CD4-positive, alpha-beta memory T cell (primary cell): ENCODE measurements around the gene ITGA6. TPM values are rescaled to one million over a fixed set of nuclear protein-coding genes. Genes with fewer than 3 reads are reported as not detected.

ENCODE experiments used
- CTCF ChIA-PET: fragments of 350-600 bp; sonication (Branson Sonifier 250); formaldehyde crosslinking; loops from one replicate; lab custom pipeline; 2021; ENCODE audit warnings: inconsistent platforms; ENCODE audit not compliant: partially characterized antibody; lab: Charles Lee
- POLR2A ChIA-PET: fragments of 350-600 bp; sonication (Branson Sonifier 250); formaldehyde crosslinking; loops from one replicate; lab custom pipeline; 2021; ENCODE audit not compliant: partially characterized antibody; lab: Charles Lee
- DNase-seq, 5 donors: peaks; one replicate each; pipeline versions ENCODE4 v3.0.0 to v3.0.0-alpha.2; 2020 to 2022; ENCODE audit warnings: mixed read lengths in 1 of 5
- H3K27ac ChIP-seq: one replicate; pipeline ENCODE4 v1.7.0; 2013; ENCODE audit warnings: low read depth, low read length
- H3K27me3 ChIP-seq: 2 replicates; pipeline ENCODE4 v1.7.0; 2013; ENCODE audit warnings: mild to moderate bottlenecking, low read length, moderate library complexity; ENCODE audit not compliant: insufficient read depth
- H3K36me3 ChIP-seq: 2 replicates; pipeline ENCODE4 v1.7.0; 2013; ENCODE audit warnings: mild to moderate bottlenecking, low read length, moderate library complexity; ENCODE audit not compliant: insufficient read depth
- H3K4me1 ChIP-seq: 2 replicates; pipeline ENCODE4 v1.7.0; 2013; ENCODE audit warnings: mild to moderate bottlenecking, low read length, moderate library complexity; ENCODE audit not compliant: insufficient read depth
- H3K4me3 ChIP-seq, 2 donors: one replicate each; pipeline ENCODE4 v1.7.0; 2013; ENCODE audit warnings: low read length in 2 of 2, mild to moderate bottlenecking in 1 of 2
- H3K9me3 ChIP-seq, 2 donors: one replicate each; pipeline ENCODE4 v1.7.0; 2013; ENCODE audit warnings: low read length in 2 of 2, control low read depth in 1 of 2; ENCODE audit not compliant: control insufficient read depth in 1 of 2
- H3K27ac Mint-ChIP-seq, 7 donors: one replicate each; pipeline ENCODE4 v1.8.0; 2020 to 2021; ENCODE audit warnings: mixed read lengths in 7 of 7, mild to moderate bottlenecking in 6 of 7, inconsistent platforms in 3 of 7, moderate library complexity in 3 of 7
- H3K27me3 Mint-ChIP-seq, 2 donors: one replicate each; pipeline ENCODE4 v1.8.0; 2020 to 2021; ENCODE audit warnings: mixed read lengths in 2 of 2
- H3K36me3 Mint-ChIP-seq, 2 donors: one replicate each; pipeline ENCODE4 v1.8.0; 2020 to 2021; ENCODE audit warnings: mixed read lengths in 2 of 2, inconsistent platforms in 1 of 2, mild to moderate bottlenecking in 1 of 2
- H3K4me1 Mint-ChIP-seq, 4 donors: one replicate each; pipeline ENCODE4 v1.8.0; 2020 to 2021; ENCODE audit warnings: mixed read lengths in 4 of 4, mild to moderate bottlenecking in 1 of 4
- H3K4me3 Mint-ChIP-seq, 8 donors: one replicate each; pipeline ENCODE4 v1.8.0; 2020 to 2021; ENCODE audit warnings: mixed read lengths in 8 of 8, mild to moderate bottlenecking in 7 of 8, moderate library complexity in 6 of 8, inconsistent platforms in 3 of 8
- H3K9me3 Mint-ChIP-seq, 8 donors: one replicate each; pipeline ENCODE4 v1.8.0; 2020 to 2021; ENCODE audit warnings: mixed read lengths in 8 of 8, mild to moderate bottlenecking in 5 of 8, inconsistent platforms in 3 of 8, moderate library complexity in 1 of 8
- intact Hi-C: fragments of 100-400 bp; cut with micrococcal nuclease; formaldehyde crosslinking; loops from one replicate; pipeline ENCODE4 v1.15.1; 2023
- polyA plus RNA-seq, 2 donors: library from polyadenylated mRNA; unstranded; fragments of 300-500 nt; fragmentation: Illumina TruSeq; gene quantifications; one replicate each; pipeline ENCODE4 v1.2.3, GENCODE V29; 2021
- total RNA-seq, 2 experiments: library from RNA; stranded (reverse); gene quantifications; one replicate each; pipeline ENCODE4 v1.2.3, GENCODE V29; 2021

Gene ITGA6
- total and polyA plus RNA-seq, 4 experiments from 2014 or later, result 58.3 to 73.6 (median 66.5) TPM

DNA sequence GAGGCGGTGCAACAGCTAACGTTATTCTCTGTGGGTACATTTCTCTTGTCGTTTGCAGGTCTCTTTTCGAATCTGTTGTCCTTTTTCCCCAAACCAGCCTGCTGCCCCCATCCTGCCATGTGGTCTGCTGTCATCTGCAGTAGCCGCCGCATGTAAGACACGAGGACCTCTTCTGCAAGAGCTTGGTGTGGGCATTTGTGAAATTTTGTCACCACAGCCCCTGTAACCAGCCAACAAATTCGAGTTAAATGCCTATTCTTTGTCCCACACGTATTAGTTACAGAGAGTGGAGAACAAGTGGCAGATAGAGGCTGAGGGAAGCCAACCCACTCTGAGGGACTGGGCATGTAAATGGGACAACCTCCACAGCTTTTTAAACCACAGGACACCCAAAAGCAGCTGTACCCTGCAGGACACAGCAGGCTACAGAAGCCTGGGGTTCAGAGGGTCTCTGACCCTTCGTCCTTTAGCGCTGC, 35.0 kb downstream of the ITGA6 start:
- H3K4me1 ChIP-seq, result peaks cover 86% of the 10 kb centered on the region
- peak overlapping the region; percentile 83 to 99 (median 91) for H3K27ac Mint-ChIP-seq
- intact Hi-C loops, result loop anchor here (1.0 to 10.0 kb wide), 8 partner anchors 34 to 775 kb away; partner anchors contain the start of genes DLX2, DYNC1I2 and HAT1
- no peaks in the 10 kb centered on the region for H3K9me3 ChIP-seq
- peak overlapping the region; percentile 50 for H3K27ac ChIP-seq
- peaks cover 76 to 93% (median 81%) of the 10 kb centered on the region in 4 donors for H3K4me1 Mint-ChIP-seq
- POLR2A ChIA-PET, result interaction anchor here (0.7 to 12.8 kb wide), 22 partner anchors 10 to 540 kb away, joined by 3 to 449 read pairs (median 6); partner anchors contain the start of genes DLX2, HAT1, ITGA6 and METAP1D
- H3K9me3 Mint-ChIP-seq, result no peaks in the 10 kb centered on the region
- CTCF ChIA-PET, result interaction anchor here (0.5 to 15.1 kb wide), 60 partner anchors 11 to 774 kb away, joined by 3 to 1033 read pairs (median 5); partner anchors contain the start of genes DLX2, HAT1 and ITGA6
- DNase-seq, result peak in 4 of 5 donors; percentile 29 to 54 (median 39)
- no peaks in the 10 kb centered on the region for H3K27me3 Mint-ChIP-seq
- H3K4me3 Mint-ChIP-seq, result peak overlapping the region; percentile 85 to 94 (median 87)
- peak overlapping the region; percentile 34 to 48 for H3K4me3 ChIP-seq
- no peaks in the 10 kb centered on the region for H3K27me3 ChIP-seq
- no peaks in the 10 kb centered on the region for H3K36me3 ChIP-seq
- peaks cover 17 to 18% of the 10 kb centered on the region in 2 donors for H3K36me3 Mint-ChIP-seq

DNA sequence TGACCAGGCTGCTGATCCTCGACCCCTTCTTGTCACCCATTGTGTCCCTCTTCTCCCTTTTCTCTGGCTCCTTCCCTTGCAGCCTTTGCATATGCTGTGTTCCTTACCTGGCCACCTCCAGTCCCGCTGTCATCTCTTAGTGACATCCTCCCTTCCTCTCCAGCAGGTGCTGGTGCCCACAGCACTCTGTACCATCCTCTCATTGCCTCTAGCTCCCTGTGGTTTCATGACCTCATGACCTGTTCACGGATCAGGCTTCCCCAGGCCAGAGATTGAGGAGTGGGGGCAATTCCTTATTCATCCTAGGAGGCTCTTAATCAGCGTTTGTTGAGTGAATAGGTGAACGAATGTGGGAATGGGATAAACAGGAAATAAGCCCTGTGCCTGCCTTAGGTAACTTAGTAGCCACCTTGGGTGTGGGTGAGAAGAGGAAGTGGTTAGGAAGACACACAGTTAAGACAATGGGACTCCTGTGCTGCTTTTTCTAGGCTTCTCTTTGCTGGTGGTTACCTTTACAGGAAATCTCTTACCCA, 35.5 kb downstream of the ITGA6 start:
- H3K27me3 ChIP-seq, result no peaks in the 10 kb centered on the region
- H3K27me3 Mint-ChIP-seq, result no peaks in the 10 kb centered on the region
- POLR2A ChIA-PET, result interaction anchor here (0.8 to 12.8 kb wide), 15 partner anchors 11 to 480 kb away, joined by 3 to 449 read pairs (median 11); partner anchors contain the start of genes DLX2, ITGA6 and PDK1
- peak overlapping the region; percentile 83 to 99 (median 91) for H3K27ac Mint-ChIP-seq
- CTCF ChIA-PET, result interaction anchor here (0.5 to 15.1 kb wide), 46 partner anchors 10 to 774 kb away, joined by 3 to 1033 read pairs (median 6); partner anchors contain the start of genes DLX2, HAT1 and ITGA6
- peak; percentile 81 to 87 (median 84) for DNase-seq
- peaks cover 16 to 20% of the 10 kb centered on the region in 2 donors for H3K36me3 Mint-ChIP-seq
- H3K27ac ChIP-seq, result peak overlapping the region; percentile 50
- H3K36me3 ChIP-seq, result no peaks in the 10 kb centered on the region
- H3K9me3 Mint-ChIP-seq, result no peaks in the 10 kb centered on the region
- H3K9me3 ChIP-seq, result no peaks in the 10 kb centered on the region
- H3K4me3 ChIP-seq, result peak overlapping the region; percentile 34 to 48
- H3K4me3 Mint-ChIP-seq, result peak overlapping the region; percentile 85 to 94 (median 87)
- H3K4me1 ChIP-seq, result peaks cover 81% of the 10 kb centered on the region
- H3K4me1 Mint-ChIP-seq, result peaks cover 71 to 88% (median 76%) of the 10 kb centered on the region in 4 donors
- intact Hi-C loops, result loop anchor here (1.0 to 10.0 kb wide), 8 partner anchors 35 to 776 kb away; partner anchors contain the start of genes DLX2, DYNC1I2 and HAT1

DNA sequence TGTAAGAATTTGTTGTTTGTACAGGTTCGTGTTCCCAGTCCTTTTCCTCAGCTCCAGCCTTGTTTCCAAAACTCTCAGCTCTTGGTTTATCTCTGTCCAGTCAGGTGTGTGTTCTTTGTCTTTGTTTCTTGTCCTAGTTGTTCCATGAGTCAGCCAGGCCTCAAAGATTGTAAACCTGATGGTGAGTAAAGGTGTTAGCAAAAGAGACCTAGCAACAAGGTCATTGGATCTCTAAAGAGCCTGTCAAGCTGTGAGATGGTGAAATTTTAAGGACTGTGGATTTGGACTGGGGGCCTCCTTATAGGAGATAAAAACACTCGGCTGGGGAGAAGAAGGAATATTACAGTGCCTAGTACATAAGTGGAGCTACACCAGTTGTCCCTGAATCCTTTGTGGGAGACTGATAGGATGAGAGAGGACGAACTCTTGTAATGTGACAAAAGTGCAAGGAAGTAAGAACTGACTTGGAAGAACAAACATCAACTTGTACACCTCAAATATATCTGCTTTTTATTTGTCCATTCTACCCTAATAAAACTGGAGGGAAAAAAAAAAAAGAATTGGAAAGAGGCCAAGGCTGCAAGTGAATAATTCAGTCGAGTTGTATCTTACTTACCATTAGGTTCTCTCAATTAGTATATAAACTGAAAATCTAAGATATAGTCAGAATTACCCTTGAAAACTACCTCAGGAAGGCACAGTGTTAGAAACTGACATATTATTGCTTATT, 37.2 kb downstream of the ITGA6 start:
- peaks cover 30 to 35% of the 10 kb centered on the region in 2 donors for H3K36me3 Mint-ChIP-seq
- intact Hi-C loops, result loop anchor here (1.0 to 10.0 kb wide), 12 partner anchors 20 to 890 kb away; partner anchors contain the start of genes DYNC1I2 and HAT1
- peaks cover 56 to 74% (median 63%) of the 10 kb centered on the region in 4 donors for H3K4me1 Mint-ChIP-seq
- H3K9me3 Mint-ChIP-seq, result no peaks in the 10 kb centered on the region
- DNase-seq, result no peak
- H3K27me3 ChIP-seq, result no peaks in the 10 kb centered on the region
- peak overlapping the region in 1 of 2 donors; percentile 1 for H3K4me3 ChIP-seq
- POLR2A ChIA-PET, result interaction anchor here (1.0 to 12.8 kb wide), 6 partner anchors 17 to 379 kb away, joined by 3 to 449 read pairs (median 21); partner anchors contain the start of genes DLX1 and ITGA6
- no peaks in the 10 kb centered on the region for H3K9me3 ChIP-seq
- no peaks in the 10 kb centered on the region for H3K36me3 ChIP-seq
- no peaks in the 10 kb centered on the region for H3K27me3 Mint-ChIP-seq
- CTCF ChIA-PET, result interaction anchor here (1.1 to 15.1 kb wide), 12 partner anchors 9 to 891 kb away, joined by 3 to 1033 read pairs (median 9); partner anchors contain the start of gene ITGA6
- H3K4me1 ChIP-seq, result peaks cover 65% of the 10 kb centered on the region
- H3K27ac ChIP-seq, result peak overlapping the region; percentile 50
- peak overlapping the region; percentile 83 to 97 (median 91) for H3K27ac Mint-ChIP-seq
- peak overlapping the region in 7 of 8 donors; percentile 55 to 94 (median 89) for H3K4me3 Mint-ChIP-seq

DNA sequence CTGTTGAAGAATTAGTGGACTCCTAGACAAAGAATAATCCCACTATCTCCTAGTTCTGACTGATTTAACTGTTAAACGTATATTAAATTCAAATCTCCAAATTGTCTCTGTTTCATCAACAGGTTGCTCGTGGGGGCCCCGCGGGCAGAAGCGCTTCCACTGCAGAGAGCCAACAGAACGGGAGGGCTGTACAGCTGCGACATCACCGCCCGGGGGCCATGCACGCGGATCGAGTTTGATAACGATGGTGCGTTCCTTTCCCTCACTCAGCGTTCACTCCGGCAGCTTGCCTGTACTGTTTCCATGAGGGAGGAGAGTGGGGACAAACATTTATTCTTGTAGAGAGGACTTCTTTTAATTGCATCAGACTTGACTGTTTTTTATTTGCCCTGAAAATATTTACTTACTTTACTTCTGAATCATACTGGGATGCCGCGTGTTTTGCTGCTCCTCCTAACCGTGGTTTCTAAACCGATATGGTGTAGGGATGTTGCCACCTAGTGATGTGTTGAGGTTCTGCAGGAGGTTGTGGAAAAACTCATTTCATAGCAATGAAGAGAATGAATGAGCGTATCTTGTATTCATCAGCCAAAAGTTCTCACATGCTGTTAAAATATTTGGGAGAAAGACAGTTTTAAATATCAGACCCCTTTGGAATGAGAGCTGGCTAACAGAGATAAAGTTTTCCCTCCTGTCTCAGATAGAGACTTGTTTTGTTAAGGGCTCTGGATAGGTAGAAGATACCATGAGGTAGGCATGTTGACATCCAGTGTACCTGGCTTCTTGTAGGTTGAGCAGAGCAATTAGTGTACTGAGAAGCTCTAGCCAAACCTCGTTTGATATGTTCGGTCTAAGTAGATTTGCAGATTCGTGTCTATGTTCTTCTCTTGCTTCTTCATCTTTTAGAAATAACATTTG, 38.3 kb downstream of the ITGA6 start:
- Mint-ChIP-seq H3K27ac (peak overlapping the region; percentile 63 to 97 (median 90)), H3K9me3 (no peaks in the 10 kb centered on the region), H3K4me1 (peaks cover 45 to 63% (median 52%) of the 10 kb centered on the region in 4 donors), H3K27me3 (no peaks in the 10 kb centered on the region), H3K36me3 (peaks cover 37 to 41% of the 10 kb centered on the region in 2 donors), H3K4me3 (peak overlapping the region in 7 of 8 donors; percentile 36 to 94 (median 72))
- intact Hi-C loops, result loop anchor here (1.0 to 10.0 kb wide), 9 partner anchors 19 to 891 kb away; partner anchors contain the start of gene HAT1
- peak overlapping the region in 1 of 2 donors; percentile 1 for H3K4me3 ChIP-seq
- POLR2A ChIA-PET, result interaction anchor here (1.0 to 12.8 kb wide), 4 partner anchors 30 to 380 kb away, joined by 3 to 449 read pairs (median 6); partner anchors contain the start of genes DLX1 and ITGA6
- H3K36me3 ChIP-seq, result peaks cover under 1% of the 10 kb centered on the region
- H3K27ac ChIP-seq, result peak overlapping the region; percentile 50
- peaks cover 54% of the 10 kb centered on the region for H3K4me1 ChIP-seq
- no peaks in the 10 kb centered on the region for H3K27me3 ChIP-seq
- peak; percentile 75 to 80 (median 77) for DNase-seq
- CTCF ChIA-PET, result interaction anchor here (0.7 to 15.1 kb wide), 20 partner anchors 7 to 892 kb away, joined by 3 to 1033 read pairs (median 4); partner anchors contain the start of gene ITGA6
- no peaks in the 10 kb centered on the region for H3K9me3 ChIP-seq

DNA sequence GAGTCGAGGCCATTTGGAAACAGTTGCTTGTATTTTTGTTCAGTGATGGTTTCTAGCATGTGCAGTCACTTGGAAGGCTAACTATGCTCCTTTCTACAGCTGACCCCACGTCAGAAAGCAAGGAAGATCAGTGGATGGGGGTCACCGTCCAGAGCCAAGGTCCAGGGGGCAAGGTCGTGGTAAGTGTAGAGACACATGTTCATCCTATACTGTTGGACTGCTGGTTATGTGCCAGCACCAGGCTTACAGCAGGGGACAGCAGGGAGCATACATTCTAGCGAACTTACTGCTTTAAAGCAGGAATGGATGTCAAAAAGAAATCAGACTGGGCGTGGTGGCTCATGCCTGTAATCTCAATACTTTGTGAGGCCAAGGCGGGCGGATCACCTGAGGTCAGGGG, 40.0 kb downstream of the ITGA6 start:
- Histone ChIP-seq H3K4me3 (no peak overlapping the region), H3K4me1 (peaks cover 36% of the 10 kb centered on the region), H3K27me3 (no peaks in the 10 kb centered on the region), H3K27ac (no peak overlapping the region), H3K36me3 (peaks cover 10% of the 10 kb centered on the region), H3K9me3 (no peaks in the 10 kb centered on the region)
- no peaks in the 10 kb centered on the region for H3K9me3 Mint-ChIP-seq
- peak overlapping the region in 3 of 7 donors; percentile 1 to 81 (median 59) for H3K27ac Mint-ChIP-seq
- no peak for DNase-seq
- peaks cover 33 to 58% (median 40%) of the 10 kb centered on the region in 4 donors for H3K4me1 Mint-ChIP-seq
- CTCF ChIA-PET, result interaction anchor here (1.0 to 15.1 kb wide), 9 partner anchors 15 to 763 kb away, joined by 3 to 1033 read pairs (median 10); partner anchors contain the start of gene ITGA6
- H3K36me3 Mint-ChIP-seq, result peaks cover 47 to 55% of the 10 kb centered on the region in 2 donors
- no peak overlapping the region for H3K4me3 Mint-ChIP-seq
- intact Hi-C loops, result loop anchor here (10.0 kb wide), 1 partner anchor 543 kb away; the partner anchor contains the start of gene HAT1
- POLR2A ChIA-PET, result interaction anchor here (12.8 kb wide), 1 partner anchor 37 kb away, joined by 449 read pairs; the partner anchor contains the start of gene ITGA6
- no peaks in the 10 kb centered on the region for H3K27me3 Mint-ChIP-seq
